RWPE1 (cell line): Measurements from ENCODE around the gene MBOAT2.
"Not testable (repeated sequence)": the region's sequence is repeated elsewhere in the genome, so short reads cannot be mapped to it uniquely, and the experiment has no call there.

ENCODE experiments used
- CTCF ChIA-PET: fragments of 350-600 bp; sonication (Branson Sonifier 250); formaldehyde crosslinking; extraction: SDS; loops from one replicate; lab custom pipeline; 2021; lab: Yijun Ruan, JAX
- POLR2A ChIA-PET: fragments of 400-600 bp; formaldehyde crosslinking; extraction: SDS; loops from one replicate; lab custom pipeline; 2020; ENCODE audit warnings: antibody characterized with exemption; ENCODE audit not compliant: low non-redundant PET; lab: Yijun Ruan, JAX
- DNase-seq: peaks from one replicate; pipeline ENCODE4 v3.0.0; 2012; ENCODE audit warnings: low spot score
- H3K27ac ChIP-seq: fragments of 450-650 bp; 2 replicates; pipeline ENCODE4 v1.5.1; 2017
- CTCF ChIP-seq: fragments of 450-650 bp; conservative IDR thresholded peaks from 2 replicates; pipeline ENCODE4 v1.5.1; 2017; ENCODE audit warnings: low read depth, mild to moderate bottlenecking

MBOAT2 gene, protein sequence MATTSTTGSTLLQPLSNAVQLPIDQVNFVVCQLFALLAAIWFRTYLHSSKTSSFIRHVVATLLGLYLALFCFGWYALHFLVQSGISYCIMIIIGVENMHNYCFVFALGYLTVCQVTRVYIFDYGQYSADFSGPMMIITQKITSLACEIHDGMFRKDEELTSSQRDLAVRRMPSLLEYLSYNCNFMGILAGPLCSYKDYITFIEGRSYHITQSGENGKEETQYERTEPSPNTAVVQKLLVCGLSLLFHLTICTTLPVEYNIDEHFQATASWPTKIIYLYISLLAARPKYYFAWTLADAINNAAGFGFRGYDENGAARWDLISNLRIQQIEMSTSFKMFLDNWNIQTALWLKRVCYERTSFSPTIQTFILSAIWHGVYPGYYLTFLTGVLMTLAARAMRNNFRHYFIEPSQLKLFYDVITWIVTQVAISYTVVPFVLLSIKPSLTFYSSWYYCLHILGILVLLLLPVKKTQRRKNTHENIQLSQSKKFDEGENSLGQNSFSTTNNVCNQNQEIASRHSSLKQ

GRCh38 chr2:9003616-9004337, at the start of gene MBOAT2:
Gene MBOAT2, minus strand, starts transcription at chr2:9003684. Its CDS starts 70 bp downstream, at chr2:9003614.
- CTCF ChIA-PET: no interaction called here
- peak within 1 kb of the TSS; percentile 84 for H3K27ac ChIP-seq
- POLR2A ChIA-PET: interaction anchor here (0.6 to 1.0 kb wide), 6 partner anchors 52 to 230 kb away, joined by 3 to 4 read pairs (median 3); no protein-coding TSS in a partner anchor
- DNase-seq: peak; percentile 96
- TF ChIP-seq CTCF: no peak

DNA sequence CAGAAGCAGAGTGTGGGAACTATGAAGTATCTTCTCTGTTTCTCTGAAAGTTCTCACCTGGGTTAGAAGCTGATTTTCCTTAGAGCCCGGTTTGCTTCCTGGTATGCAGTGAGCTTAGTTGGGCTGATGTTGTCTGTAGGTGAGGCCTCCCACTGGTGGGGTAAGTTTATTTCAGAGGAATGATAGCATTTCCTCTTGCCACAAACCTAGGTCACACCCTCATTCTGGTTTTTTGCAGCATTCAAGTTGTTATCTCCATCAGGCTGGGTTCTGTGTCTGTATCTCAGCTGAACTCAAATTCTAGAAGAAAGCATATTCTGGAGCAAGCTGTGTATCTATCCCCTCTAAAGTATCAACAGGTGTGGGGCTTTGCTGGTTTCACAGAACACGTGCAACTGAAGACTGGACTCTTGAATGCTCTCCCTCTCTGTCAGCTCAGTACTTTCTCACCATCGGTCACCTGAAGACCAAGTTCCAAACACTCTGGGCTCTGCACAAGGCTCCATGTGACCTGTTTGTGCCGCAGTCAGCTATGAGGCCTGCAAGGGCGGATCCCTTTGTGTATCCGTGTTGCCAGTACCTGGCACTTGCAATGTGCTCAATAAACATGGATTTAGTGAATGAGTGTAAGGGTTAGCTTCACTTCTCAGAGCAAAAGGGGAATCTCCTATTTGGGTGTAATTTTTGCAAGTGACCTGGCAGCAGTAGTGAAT, 49.5 kb upstream of the MBOAT2 start:
- TF ChIP-seq CTCF: no peak
- no peak for DNase-seq
- H3K27ac ChIP-seq: no peak overlapping the region
- ChIA-PET POLR2A (no interaction called here), CTCF (no interaction called here)

DNA sequence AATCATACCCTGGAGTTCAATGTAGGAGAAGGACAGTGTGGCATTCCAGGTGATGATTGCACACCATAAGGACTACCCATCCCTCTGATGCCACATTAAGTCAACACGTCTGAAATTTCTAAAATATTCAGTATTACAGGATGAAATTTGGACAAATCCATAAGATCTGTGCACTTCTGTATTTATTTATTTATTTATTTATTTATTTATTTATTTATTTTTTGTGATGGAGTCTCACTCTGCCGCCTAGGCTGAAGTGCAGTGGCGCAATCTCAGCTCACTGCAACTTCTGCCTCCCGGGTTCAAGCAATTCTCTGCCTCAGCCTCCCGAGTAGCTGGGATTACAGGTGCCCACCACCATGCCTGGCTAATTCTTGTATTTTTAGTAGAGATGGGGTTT, 48.0 kb upstream of the MBOAT2 start:
- DNase-seq, CTCF ChIA-PET, POLR2A ChIA-PET: not testable (repeated sequence)

DNA sequence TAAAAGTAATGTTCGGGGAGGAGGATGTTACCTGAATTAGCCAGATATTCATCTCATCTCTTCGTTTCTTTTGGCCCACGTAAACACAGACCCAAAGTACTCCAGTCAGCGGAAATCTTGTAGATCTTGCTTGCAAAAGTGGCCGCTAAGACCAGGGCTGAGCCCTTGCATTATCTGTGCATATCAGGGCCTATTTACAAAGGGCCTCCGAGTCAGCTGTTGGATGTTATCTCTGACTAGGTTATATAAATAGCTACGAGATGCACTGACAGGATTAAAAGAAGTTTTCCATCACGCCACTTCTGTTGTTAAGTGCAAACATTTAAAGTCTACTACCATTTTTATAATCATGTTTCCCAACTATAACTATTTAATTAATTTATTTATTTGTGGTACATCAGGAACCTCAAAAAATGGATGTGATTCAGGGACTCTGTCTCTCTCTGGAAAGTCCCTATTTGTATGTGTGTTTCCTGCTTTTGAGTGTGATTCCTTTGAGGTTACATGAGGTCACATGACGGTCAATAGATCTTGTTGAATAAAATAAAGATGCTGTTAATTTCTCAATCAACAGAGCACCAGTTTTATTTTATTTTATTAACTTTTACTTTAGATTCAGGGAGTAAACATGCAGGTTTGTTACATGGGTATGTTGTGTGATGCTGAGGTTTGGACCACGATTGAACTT, 46.8 kb upstream of the MBOAT2 start:
- no peak for TF ChIP-seq CTCF
- H3K27ac ChIP-seq: no peak overlapping the region
- ChIA-PET POLR2A (no interaction called here), CTCF (no interaction called here)
- DNase-seq: no peak

More for the DNA sequence above, 48.0 kb upstream of the MBOAT2 start:
- not testable (repeated sequence) for H3K27ac ChIP-seq

- CTCF ChIA-PET: no interaction called here
- no peak for TF ChIP-seq CTCF
- DNase-seq: no peak
- H3K27ac ChIP-seq: no peak overlapping the region
- POLR2A ChIA-PET: no interaction called here
Observed at GRCh38 chr2:9045595-9045994, 42.1 kb upstream of the MBOAT2 start.

DNA sequence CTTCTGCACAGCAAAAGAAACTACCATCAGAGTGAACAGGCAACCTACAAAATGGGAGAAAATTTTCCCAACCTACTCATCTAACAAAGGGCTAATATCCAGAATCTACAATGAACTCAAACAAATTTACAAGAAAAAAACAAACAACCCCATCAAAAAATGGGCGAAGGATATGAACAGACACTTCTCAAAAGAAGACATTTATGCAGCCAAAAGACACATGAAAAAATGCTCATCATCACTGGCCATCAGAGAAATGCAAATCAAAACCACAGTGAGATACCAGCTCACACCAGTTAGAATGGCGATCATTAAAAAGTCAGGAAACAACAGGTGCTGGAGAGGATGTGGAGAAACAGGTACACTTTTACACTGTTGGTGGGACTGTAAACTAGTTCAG, 40.0 kb upstream of the MBOAT2 start:
- H3K27ac ChIP-seq, DNase-seq, POLR2A ChIA-PET, CTCF ChIA-PET: not testable (repeated sequence)

DNA sequence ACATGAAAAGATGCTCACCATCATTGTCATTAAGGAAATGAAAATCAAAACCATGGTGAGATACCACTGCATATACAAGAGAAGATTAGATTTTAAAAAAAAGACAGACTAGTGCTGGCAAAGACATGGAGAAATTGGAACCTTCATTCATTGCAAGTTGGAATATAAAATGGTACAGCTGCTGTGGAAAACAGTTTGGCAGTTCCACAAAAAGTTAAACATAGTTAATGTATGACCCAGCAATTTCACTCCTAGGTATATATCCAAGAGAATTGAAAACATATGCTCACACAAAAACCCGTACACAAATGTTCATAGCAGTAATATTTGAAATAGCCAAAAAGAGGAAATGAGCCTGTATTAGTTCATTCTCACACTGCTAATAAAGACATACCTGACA, 33.7 kb upstream of the MBOAT2 start:
- no peak overlapping the region for H3K27ac ChIP-seq
- ChIA-PET POLR2A (no interaction called here), CTCF (no interaction called here)
- no peak for DNase-seq
- TF ChIP-seq CTCF: no peak
